Heart left ventricle (tissue), 16 donors: ENCODE results near the gene TBC1D2. TPM values are rescaled to one million over a fixed set of nuclear protein-coding genes. Genes with fewer than 3 reads are reported as not detected.
A peak's percentile ranks its signal among the peaks of the same experiment; 100 is the strongest.

Source experiments
- ATAC-seq, 4 donors: fragments of 200-7000 bp; cut with Tn5 transposase; one replicate each; pipeline ENCODE4 v1.9.1; 2020 to 2022; ENCODE audit warnings: moderate library complexity in 4 of 4, mild to moderate bottlenecking in 3 of 4, moderate number of reproducible peaks in 1 of 4
- DNase-seq, 5 donors: peaks; one replicate each; pipeline ENCODE4 v3.0.0-alpha.2; 2020
- H3K27ac ChIP-seq, 12 donors: fragments of 200-600 bp; sonication (generic) in 4 of 12; one replicate each; pipeline versions ENCODE4 v1.5.0 to v1.8.0; 2016 to 2022; ENCODE audit warnings: mild to moderate bottlenecking in 2 of 12
- H3K27me3 ChIP-seq, 9 donors: fragments of 200-600 bp; sonication (generic) in 2 of 9; one replicate each; pipeline versions ENCODE4 v1.5.1 to v1.8.0; 2016 to 2022; ENCODE audit warnings: mild to moderate bottlenecking in 3 of 9
- H3K36me3 ChIP-seq, 9 donors: fragments of 200-600 bp; sonication (generic) in 2 of 9; one replicate each; pipeline versions ENCODE4 v1.5.0 to v1.8.0; 2018 to 2022; ENCODE audit warnings: mild to moderate bottlenecking in 2 of 9
- H3K4me1 ChIP-seq, 12 donors: fragments of 200-600 bp; sonication (generic) in 4 of 12; one replicate each; pipeline versions ENCODE4 v1.5.0 to v1.8.0; 2016 to 2022; ENCODE audit warnings: mild to moderate bottlenecking in 3 of 12
- H3K4me3 ChIP-seq, 12 donors: fragments of 200-600 bp; sonication (generic) in 4 of 12; one replicate each; pipeline versions ENCODE4 v1.5.0 to v1.8.0; 2017 to 2022; ENCODE audit warnings: mild to moderate bottlenecking in 9 of 12, moderate library complexity in 4 of 12
- H3K9me3 ChIP-seq, 12 donors: fragments of 200-600 bp; sonication (generic) in 4 of 12; one replicate each; pipeline versions ENCODE4 v1.5.0 to v1.8.0; 2016 to 2022; ENCODE audit warnings: mild to moderate bottlenecking in 1 of 12
- CTCF ChIP-seq, 12 donors: fragments of 200-600 bp; sonication (generic) in 4 of 12; IDR thresholded peaks; one replicate each; pipeline versions ENCODE4 v1.5.0 to v1.8.0; 2018 to 2022; ENCODE audit warnings: antibody characterized with exemption in 12 of 12, mild to moderate bottlenecking in 5 of 12
- POLR2A ChIP-seq, 2 donors: fragments of 450-650 bp; IDR thresholded peaks; one replicate each; pipeline ENCODE4 v1.6.1; 2017; ENCODE audit warnings: antibody characterized with exemption in 2 of 2, mild to moderate bottlenecking in 2 of 2, moderate library complexity in 2 of 2
- WGBS, 4 donors: extraction: QIAGEN DNeasy Blood & Tissue Kit in 2 of 4; methylation state at CpG; one replicate each; pipeline versions ENCODE4 v1.1.5 to v1.1.7; 2013 to 2018; 5-methylcytosine and 5-hydroxymethylcytosine counted together
- intact Hi-C, 10 donors: fragments of 100-400 bp; cut with DNase I; formaldehyde crosslinking; loops; one replicate each; pipeline versions ENCODE4 v1.11.1 to v1.14.2; 2022
- polyA plus RNA-seq, 2 donors: library from polyadenylated mRNA; stranded (reverse); fragments of 200-250 nt; gene quantifications; one replicate each; pipeline ENCODE4 v1.2.3, GENCODE V29; 2013
- total RNA-seq, 9 donors: library from RNA; depleted of rRNA in 2 of 9; stranded (reverse); fragments of >200 nt in 2 of 9; fragmentation: NEBNext Ultra II Directional in 3 of 9; extraction: Animal tissue kit (Norgen Biotek cat#: 25700) in 3 of 9; gene quantifications; one replicate each; pipeline versions ENCODE4 v1.1.0 to v1.2.4, GENCODE V29; 2016 to 2023
- donor health status: ischemic (EF 13 %, LVEDD 7.1; RV severe dilation, severe dysfunction).
- donor health status: healthy with polysubstance abuse.
- donor health status: DM: no; HTN: yes; CAD: no.
- donor health status: DM: no; HTN: no; CAD: no.
- donor health status: ischemic (EF 25% LVEDD 6.9; RV normal size, moderate dysfunction).
- donor health status: ischemic (EF 25% LVEDD 5.7; RV mildly dilated, moderate dysfunction).
- donor health status: healthy.
- donor health status: DM: yes; HTN: yes; CAD: no.
- donor health status: ischemic (EF 35%, LVEDD 5.7; RV mildly dilated, moderate dysfunction).
- donor health status: nonischemic (EF 11% LVEDD 7.7; RV severe dilation, severe dysfunction).
- donor health status: DM: yes; HTN: yes; CAD: no.
- donor health status: PGD.
- donor health status: ischemic (EF 29% LVEDD 5.4; RV normal size, mild dysfunction).
- donor health status: nonischemic (EF 23%, LVEDD 6.1; RV moderate dilation, normal function).

Gene TBC1D2
- total and polyA plus RNA-seq, 11 donors: 1.1 to 9.4 (median 2.2) TPM

- no peak for TF ChIP-seq POLR2A (IDR thresholded peaks at IDR 0.05)
- TF ChIP-seq CTCF (IDR thresholded peaks at IDR 0.05): no peak
- Histone ChIP-seq H3K27me3 (no peaks in the 10 kb centered on the region), H3K27ac (no peak overlapping the region), H3K36me3 (no peaks in the 10 kb centered on the region), H3K9me3 (no peaks in the 10 kb centered on the region), H3K4me1 (peaks cover 0 to 16% (median 0%) of the 10 kb centered on the region in 12 donors), H3K4me3 (no peak overlapping the region)
- WGBS, 4 donors: 63 to 73% (median 67%) methylated on average over 16 of the region's 16 CpGs
- ATAC-seq (peak in 2 of 4 donors; percentile 38 to 62), DNase-seq (no peak)
- intact Hi-C loops: no loop called here
These were observed 84.1 kb downstream of the TBC1D2 start for GRCh38 chr9:98171176-98171925.

DNA sequence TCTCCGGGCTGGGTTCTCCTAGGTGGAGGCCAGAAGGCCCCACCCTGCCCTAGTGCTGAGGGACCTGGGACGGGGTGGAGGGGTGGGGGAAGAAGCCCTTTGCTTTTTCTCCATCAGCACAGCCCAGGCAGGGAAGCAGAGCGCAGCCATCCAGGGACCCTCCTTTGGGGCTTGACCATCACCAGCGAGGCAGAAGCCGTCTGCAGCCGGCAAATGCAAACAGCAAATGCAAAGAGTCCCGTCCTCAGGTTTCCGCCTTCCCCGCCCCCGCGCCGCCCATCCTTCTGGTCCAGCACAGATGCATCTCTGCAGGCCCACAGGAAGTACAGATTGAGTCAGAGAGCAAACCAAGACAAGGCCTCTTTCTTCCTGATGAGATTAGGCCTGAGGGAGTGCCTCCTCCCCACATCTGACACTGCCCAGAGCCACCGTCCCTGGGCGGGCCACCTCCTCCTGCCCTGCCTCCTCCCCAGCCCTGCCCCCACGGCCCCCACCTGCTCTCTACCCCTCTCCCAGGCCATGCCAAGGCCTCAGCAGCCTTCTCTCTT lies 86.4 kb downstream of the TBC1D2 start:
- H3K9me3 ChIP-seq: no peaks in the 10 kb centered on the region
- no peaks in the 10 kb centered on the region for H3K36me3 ChIP-seq
- no peak overlapping the region for H3K4me3 ChIP-seq
- intact Hi-C loops: no loop called here
- TF ChIP-seq CTCF (IDR thresholded peaks at IDR 0.05) (no peak), POLR2A (IDR thresholded peaks at IDR 0.05) (no peak)
- peak overlapping the region in 4 of 12 donors; percentile 9 to 42 (median 32) for H3K27ac ChIP-seq
- peak in 4 of 5 donors; percentile 35 to 61 (median 50) for DNase-seq
- peak; percentile 66 to 93 (median 87) for ATAC-seq
- peaks cover 0 to 16% (median 0%) of the 10 kb centered on the region in 12 donors for H3K4me1 ChIP-seq
- WGBS, 4 donors: 30 to 44% (median 35%) methylated on average over 14 to 15 of the region's 15 CpGs
- no peaks in the 10 kb centered on the region for H3K27me3 ChIP-seq

- ATAC-seq (no peak), DNase-seq (no peak)
- no peak for TF ChIP-seq CTCF (IDR thresholded peaks at IDR 0.05)
- TF ChIP-seq POLR2A (IDR thresholded peaks at IDR 0.05): no peak
- WGBS, 4 donors: 60 to 79% (median 70%) methylated on average over 2 to 3 of the region's 3 CpGs
- H3K27ac ChIP-seq: peak overlapping the region in 1 of 12 donors; percentile 9
- H3K27me3 ChIP-seq: no peaks in the 10 kb centered on the region
- no peaks in the 10 kb centered on the region for H3K36me3 ChIP-seq
- H3K4me1 ChIP-seq: peaks cover 0 to 16% (median 0%) of the 10 kb centered on the region in 12 donors
- no peak overlapping the region for H3K4me3 ChIP-seq
- intact Hi-C loops: no loop called here
- H3K9me3 ChIP-seq: no peaks in the 10 kb centered on the region
These were observed 87.2 kb downstream of the TBC1D2 start for GRCh38 chr9:98168153-98168780.

DNA sequence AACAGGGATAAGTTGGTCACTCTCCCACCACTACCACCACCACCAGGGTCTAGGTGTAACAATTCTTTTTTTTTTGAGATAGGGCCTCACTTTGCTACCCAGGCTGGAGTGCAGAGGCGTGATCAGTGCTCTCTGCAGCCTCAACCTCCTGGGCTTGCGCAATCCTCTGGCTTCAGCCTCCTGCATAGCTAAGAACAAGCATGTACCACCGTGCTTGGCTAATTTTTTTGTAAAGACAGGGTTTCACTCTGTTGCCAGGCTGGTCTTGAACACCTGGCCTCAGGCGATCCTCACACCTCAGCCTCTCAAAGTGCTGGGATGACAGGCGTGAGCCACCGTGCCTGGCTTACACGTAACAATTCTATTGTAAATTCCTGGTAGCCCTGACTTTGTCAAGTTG lies 90.5 kb downstream of the TBC1D2 start:
- no peak for ATAC-seq
- H3K4me3 ChIP-seq: no peak overlapping the region
- whole genome bisulfite sequencing, 4 donors: 84 to 93% (median 89%) methylated on average over 7 of the region's 7 CpGs
- no peak for DNase-seq
- intact Hi-C loops: no loop called here
- no peaks in the 10 kb centered on the region for H3K36me3 ChIP-seq
- H3K27me3 ChIP-seq: no peaks in the 10 kb centered on the region
- TF ChIP-seq POLR2A (IDR thresholded peaks at IDR 0.05) (no peak), CTCF (IDR thresholded peaks at IDR 0.05) (no peak)
- H3K4me1 ChIP-seq: peaks cover 0 to 16% (median 0%) of the 10 kb centered on the region in 12 donors
- no peaks in the 10 kb centered on the region for H3K9me3 ChIP-seq
- H3K27ac ChIP-seq: no peak overlapping the region
